Measurements from ENCODE around the gene GPR6.

GRCh38 chr6:109961611-109962041, 16.5 kb upstream of the GPR6 start:
- TF ChIP-seq CTCF (IDR thresholded peaks at IDR 0.05; ENCODE audit: low read depth, low read length, poor library complexity, severe bottlenecking) (no peak), EZH2phosphoT487 (IDR thresholded peaks at IDR 0.05; ENCODE audit: borderline replicate concordance, low read length) (no peak)
